ENCODE results near the gene RBBP8.

DNA sequence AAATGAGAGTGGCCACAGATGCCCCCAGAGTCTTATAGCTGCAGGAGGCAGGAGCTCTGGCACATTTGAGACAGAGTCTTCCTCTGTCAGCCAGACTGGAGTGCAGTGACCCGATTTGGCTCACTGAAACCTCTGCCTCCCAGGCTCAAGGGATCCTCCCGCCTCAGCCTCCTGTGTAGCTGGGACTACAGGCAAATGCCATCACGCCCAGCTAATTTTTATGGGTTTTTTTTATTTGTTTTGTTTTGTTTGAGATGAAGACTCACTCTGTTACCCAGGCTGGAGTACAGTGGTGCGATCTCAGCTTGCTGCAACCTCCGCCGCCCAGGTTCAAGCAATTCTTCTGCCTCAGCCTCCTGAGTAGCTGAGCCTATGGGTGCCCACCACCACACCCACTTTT, 121.4 kb downstream of the RBBP8 start:
- TF ChIP-seq, protein P1, sequence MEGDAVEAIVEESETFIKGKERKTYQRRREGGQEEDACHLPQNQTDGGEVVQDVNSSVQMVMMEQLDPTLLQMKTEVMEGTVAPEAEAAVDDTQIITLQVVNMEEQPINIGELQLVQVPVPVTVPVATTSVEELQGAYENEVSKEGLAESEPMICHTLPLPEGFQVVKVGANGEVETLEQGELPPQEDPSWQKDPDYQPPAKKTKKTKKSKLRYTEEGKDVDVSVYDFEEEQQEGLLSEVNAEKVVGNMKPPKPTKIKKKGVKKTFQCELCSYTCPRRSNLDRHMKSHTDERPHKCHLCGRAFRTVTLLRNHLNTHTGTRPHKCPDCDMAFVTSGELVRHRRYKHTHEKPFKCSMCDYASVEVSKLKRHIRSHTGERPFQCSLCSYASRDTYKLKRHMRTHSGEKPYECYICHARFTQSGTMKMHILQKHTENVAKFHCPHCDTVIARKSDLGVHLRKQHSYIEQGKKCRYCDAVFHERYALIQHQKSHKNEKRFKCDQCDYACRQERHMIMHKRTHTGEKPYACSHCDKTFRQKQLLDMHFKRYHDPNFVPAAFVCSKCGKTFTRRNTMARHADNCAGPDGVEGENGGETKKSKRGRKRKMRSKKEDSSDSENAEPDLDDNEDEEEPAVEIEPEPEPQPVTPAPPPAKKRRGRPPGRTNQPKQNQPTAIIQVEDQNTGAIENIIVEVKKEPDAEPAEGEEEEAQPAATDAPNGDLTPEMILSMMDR (IDR thresholded peaks at IDR 0.05; ENCODE audit: poor library complexity) = no peak
- TF ChIP-seq EZH2 (IDR thresholded peaks at IDR 0.05; ENCODE audit: borderline replicate concordance) (no peak), EZH2phosphoT487 (IDR thresholded peaks at IDR 0.05; ENCODE audit: low read depth, severe bottlenecking, unreplicated experiment) (no peak)

Data from hepatocyte (in vitro differentiated cells).